Skin epidermis (tissue), 12 donors: ENCODE results near the gene KRTAP2-2.
"Not testable (repeated sequence)": the region's sequence is repeated elsewhere in the genome, so short reads cannot be mapped to it uniquely, and the experiment has no call there.

ENCODE experiments used
- H3K27ac ChIP-seq, 21 experiments: fragments of 200-600 bp; sonication (generic) in 11 of 21; one replicate each; pipeline ENCODE4 v1.5.0; 2020; ENCODE audit warnings: mild to moderate bottlenecking in 3 of 21, inconsistent platforms in 2 of 21, moderate library complexity in 2 of 21
- H3K4me3 ChIP-seq, 7 experiments: fragments of 200-600 bp; sonication (generic) in 2 of 7; one replicate each; pipeline ENCODE4 v1.5.0; 2020; ENCODE audit warnings: inconsistent platforms in 2 of 7, mild to moderate bottlenecking in 2 of 7, moderate library complexity in 1 of 7

KRTAP2-2 gene, protein sequence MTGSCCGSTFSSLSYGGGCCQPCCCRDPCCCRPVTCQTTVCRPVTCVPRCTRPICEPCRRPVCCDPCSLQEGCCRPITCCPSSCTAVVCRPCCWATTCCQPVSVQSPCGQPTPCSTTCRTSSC

DNA sequence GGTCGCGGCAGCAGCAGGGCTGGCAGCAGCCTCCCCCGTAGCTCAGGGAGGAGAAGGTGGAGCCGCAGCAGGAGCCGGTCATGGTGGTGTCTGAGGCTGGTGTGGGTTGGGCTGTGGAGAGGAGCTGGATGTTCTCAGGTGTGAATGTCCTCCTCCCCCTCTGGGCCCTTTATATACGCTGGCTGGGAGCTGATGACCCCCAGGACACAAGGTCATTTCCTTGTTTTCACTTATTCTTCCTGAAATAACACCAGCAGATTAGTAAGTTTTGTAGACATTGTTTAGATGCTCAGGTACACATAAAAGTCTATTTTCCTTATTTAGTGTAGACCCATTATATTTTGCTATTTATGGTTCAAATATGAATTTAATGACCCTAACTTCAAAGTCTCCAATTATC lies at the start of gene KRTAP2-2:
KRTAP2-2 (minus strand) TSS at position 101 of the 400 bp plus-strand sequence; CDS start at position 82, 19 bp downstream.
- not testable (repeated sequence) for H3K27ac ChIP-seq, H3K4me3 ChIP-seq

DNA sequence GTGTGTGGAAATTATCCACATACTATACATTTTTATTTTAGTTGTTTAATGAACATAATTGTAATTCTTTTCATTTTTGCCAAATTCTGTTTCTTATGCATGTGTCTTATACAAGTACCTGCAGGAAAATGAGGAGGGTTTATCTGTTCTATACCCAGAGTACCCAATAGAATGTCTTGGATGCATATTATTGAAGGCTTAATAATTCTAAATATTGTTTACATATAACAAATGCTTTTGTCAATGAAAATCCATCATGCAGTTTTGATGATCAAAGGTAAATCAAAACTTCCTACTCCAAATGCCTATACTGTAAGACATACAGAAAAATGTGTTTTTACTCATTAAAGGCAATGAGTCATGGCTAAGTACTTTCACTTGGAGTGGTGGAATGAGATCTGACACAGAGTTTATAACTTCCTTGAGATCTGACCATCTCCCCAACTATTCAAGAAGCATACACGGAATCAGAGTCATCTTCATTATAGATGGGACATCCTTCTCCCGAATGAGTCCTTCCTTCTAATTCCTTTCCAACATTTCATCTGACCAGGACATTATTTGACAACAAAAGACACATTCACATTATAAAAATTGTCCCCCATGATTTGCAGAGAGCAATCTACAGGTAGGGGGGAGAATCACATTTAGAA lies 49.5 kb upstream of the KRTAP2-2 start:
- H3K4me3 ChIP-seq, H3K27ac ChIP-seq: not testable (repeated sequence)

DNA sequence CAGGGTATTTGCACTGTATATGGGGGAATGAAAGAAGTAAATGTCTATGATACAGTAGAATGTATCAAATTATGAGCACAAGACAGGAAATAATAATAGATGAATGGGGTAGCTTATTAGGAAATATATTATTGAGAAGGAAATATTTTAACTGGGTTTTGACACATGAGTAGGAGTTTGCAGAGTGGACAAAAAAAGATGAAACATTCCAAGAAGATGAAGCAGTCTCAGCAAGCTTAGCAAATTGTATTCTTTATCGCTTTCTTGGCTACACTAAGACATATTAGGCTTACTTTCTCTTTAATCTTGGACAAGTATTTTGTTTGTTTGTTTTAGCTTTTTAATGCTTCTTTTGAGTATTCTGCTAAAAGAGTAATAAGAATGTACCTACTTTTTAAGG lies 48.9 kb upstream of the KRTAP2-2 start:
- Histone ChIP-seq H3K27ac (no peak overlapping the region), H3K4me3 (no peak overlapping the region)

GRCh38 chr17:41101586-41102259 lies 46.7 kb upstream of the KRTAP2-2 start, which contains the start of gene KRTAP4-16:
TSS of gene KRTAP4-16 (minus strand) at chr17:41102209. CDS start at chr17:41102209, 0 bp downstream.
- Histone ChIP-seq H3K4me3 (no peak within 1 kb of the TSS), H3K27ac (no peak within 1 kb of the TSS)

GRCh38 chr17:41099682-41100480 lies 44.9 kb upstream of the KRTAP2-2 start:
- H3K4me3 ChIP-seq, H3K27ac ChIP-seq: not testable (repeated sequence)

DNA sequence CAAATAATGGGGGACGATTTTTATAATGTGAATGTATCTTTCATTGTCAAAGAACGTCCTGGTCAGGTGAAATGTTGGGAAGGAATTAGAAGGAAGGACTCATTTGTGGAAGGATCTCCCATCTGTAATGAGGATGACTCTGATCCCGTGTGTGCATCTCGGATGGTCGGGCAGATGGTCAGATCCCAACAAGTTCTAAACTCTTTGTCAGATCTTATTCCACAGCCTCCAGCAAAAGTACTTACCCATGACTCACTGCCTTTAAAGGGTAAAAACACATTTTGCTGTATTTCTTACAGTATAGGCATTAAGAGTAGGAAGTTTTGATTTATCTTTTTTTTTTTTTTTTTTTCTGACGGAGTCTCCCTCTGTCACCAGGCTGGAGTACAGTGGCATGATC lies 43.5 kb upstream of the KRTAP2-2 start:
- Histone ChIP-seq H3K27ac (no peak overlapping the region), H3K4me3 (no peak overlapping the region)

DNA sequence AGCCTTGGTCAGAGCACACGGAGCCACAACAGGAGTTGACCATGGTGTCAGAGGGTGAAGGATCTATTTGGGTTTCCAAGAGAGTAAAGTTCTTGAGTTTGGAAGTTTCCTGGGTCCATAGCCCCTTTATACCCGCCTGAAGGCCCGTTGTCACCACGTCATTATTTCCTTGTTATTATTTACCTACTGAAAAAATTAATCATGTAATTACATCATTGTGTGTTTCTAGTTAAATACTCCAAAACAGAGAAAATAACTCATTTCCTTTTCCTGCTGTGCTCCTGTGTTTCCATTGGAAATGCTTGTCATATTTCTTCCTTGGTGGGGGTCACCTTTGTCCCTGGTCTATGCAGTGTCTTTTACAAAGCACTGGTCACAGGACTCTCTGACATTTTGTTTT lies 43.0 kb upstream of the KRTAP2-2 start, which contains the start of gene KRTAP4-8:
KRTAP4-8 (minus strand) TSS at position 101 of the 400 bp plus-strand sequence; CDS start at position 43, 58 bp downstream.
- Histone ChIP-seq H3K27ac (no peak within 1 kb of the TSS), H3K4me3 (no peak within 1 kb of the TSS)

DNA sequence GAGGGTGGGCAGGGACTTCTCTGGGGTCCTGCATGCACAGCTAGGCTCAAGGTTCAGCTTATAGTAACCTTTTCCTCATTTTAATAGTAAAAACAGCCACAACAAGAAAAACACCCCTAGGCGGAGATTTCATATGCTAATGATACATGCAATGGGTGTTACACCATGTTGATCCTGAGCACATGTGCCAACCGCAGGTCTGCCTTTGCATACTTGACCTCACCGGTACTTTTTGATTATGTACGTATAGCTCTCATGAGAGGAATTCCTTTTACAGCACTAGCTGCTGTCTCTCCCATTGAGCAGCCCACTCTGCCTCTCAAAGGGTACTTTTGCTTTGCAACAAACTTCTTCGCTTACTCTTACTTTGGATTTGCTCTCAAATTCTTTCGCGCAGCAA lies 41.0 kb upstream of the KRTAP2-2 start:
- H3K27ac ChIP-seq: no peak overlapping the region
- no peak overlapping the region for H3K4me3 ChIP-seq

DNA sequence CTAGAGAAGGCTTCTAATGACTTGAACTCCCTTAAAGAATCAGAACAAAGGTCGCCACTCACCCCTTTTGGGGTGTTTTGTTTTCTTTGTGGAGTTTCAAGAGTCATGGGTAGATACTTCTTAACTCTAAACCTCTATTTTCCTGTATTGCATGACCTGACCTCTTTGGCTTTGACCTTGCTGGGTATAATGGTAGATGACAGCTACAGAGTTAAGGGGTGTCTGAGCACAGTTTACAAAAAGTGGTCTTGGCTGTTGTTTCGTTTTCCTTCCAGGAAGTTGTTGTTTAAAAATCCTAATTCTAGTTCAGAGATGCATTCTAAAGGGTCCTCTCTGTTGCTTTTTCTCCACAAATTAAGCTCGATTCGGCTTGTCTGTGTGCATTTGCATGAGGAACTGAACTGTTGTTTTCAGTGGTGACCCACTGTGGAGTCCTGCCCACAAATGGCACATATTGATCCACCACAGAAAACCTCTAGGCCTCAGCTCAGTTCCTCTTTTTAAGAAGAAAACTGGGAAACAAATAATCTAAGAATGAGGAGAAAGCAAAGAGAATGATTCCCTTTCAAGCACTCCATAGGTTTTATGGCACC lies 33.8 kb upstream of the KRTAP2-2 start:
- H3K27ac ChIP-seq, H3K4me3 ChIP-seq: not testable (repeated sequence)

DNA sequence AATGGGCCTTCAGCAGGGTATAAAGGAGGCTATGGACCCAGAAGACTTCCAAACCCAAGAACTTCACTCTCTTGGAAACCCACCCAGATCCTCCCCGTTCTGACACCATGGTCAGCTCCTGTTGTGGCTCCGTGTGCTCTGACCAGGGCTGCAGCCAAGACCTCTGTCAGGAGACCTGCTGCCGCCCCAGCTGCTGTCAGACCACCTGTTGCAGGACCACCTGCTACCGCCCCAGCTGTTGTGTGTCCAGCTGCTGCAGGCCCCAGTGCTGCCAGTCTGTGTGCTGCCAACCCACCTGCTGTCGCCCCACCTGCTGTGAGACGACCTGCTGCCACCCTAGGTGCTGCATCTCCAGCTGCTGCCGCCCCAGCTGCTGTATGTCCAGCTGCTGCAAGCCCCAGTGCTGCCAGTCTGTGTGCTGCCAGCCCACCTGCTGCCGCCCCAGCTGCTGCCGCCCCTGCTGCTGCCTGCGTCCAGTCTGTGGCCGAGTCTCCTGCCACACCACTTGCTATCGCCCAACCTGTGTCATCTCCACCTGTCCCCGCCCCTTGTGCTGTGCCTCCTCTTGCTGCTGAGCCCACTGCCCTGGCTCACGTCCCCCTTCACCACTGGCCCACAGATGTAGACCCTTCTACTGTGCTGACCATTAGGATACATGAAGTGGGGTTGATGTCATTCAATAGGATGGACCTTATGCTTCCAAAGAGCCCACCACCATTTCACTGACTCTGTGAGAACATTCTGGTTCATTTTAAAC lies 29.2 kb upstream of the KRTAP2-2 start, which contains the start of gene KRTAP4-7:
KRTAP4-7 (plus strand) TSS at position 51 of the 757 bp plus-strand sequence; CDS start at position 108, 57 bp downstream.
- not testable (repeated sequence) for H3K27ac ChIP-seq, H3K4me3 ChIP-seq

GRCh38 chr17:41083427-41083826 lies 28.4 kb upstream of the KRTAP2-2 start:
- H3K4me3 ChIP-seq: not testable (repeated sequence)

DNA sequence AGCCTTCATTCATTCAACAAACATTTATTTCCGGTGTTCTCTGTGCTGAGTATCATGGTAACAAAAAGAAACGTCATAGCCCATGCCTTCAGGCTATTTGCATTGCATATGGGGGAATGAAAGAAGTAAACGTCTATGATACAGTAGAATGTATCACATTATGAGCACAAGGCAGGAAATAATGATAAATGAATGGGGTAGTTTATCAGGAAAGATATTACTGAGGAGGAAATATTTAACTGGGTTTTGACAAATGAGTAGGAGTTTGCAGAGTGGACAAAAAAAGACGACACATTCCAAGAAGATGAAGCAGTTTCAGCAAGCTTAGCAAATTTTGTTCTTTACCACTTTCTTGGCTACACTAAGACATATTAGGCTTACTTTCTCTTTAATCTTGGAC lies 27.6 kb upstream of the KRTAP2-2 start:
- Histone ChIP-seq H3K4me3 (no peak overlapping the region), H3K27ac (no peak overlapping the region)

More at GRCh38 chr17:41083427-41083826, 28.4 kb upstream of the KRTAP2-2 start:
- not testable (repeated sequence) for H3K27ac ChIP-seq

DNA sequence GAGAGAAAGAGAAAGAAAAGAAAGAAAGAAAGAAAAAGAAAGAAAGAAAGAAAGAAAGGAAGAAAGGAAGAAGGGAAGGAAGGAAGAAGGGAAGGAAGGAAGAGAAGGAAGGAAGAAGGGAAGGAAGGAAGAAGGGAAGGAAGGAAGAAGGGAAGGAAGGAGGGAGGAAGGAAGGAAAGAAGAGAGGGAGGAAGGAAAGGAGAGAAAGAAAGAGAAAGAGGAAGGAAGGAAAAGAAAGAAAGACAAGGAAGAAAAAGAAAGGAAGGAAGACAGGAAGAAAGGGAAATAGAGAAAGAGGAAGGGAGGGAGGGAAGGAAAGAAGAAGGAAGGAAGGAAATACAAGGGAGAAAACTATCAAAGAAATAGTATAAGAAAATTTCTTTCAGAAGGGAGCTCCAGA lies 21.8 kb upstream of the KRTAP2-2 start:
- Histone ChIP-seq H3K4me3 (no peak overlapping the region), H3K27ac (no peak overlapping the region)

DNA sequence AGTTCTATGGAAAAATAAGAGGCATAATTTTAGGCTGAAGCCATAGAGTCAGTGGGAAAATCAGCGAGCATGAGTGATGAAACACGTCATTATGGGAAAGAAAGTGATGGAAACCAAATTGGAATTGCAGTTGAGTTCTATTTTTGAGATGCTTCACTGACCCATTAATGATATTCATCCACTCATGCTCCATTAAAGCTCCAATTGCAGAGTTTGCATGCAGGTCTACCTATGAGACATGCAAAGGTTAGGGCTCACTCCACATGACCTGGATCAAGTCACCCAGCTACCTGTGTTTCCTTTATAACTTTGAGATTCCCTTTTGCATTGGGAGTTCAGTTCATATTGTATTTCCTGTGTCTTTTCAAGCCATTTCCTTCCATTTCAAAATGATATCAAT lies 18.6 kb upstream of the KRTAP2-2 start:
- Histone ChIP-seq H3K4me3 (no peak overlapping the region), H3K27ac (no peak overlapping the region)

GRCh38 chr17:41071606-41072360 lies 16.8 kb upstream of the KRTAP2-2 start:
- no peak overlapping the region for H3K27ac ChIP-seq
- no peak overlapping the region for H3K4me3 ChIP-seq

GRCh38 chr17:41069031-41069430 lies 14.0 kb upstream of the KRTAP2-2 start:
- H3K4me3 ChIP-seq: no peak overlapping the region
- no peak overlapping the region for H3K27ac ChIP-seq

- Histone ChIP-seq H3K4me3 (no peak overlapping the region), H3K27ac (no peak overlapping the region)
Observed at GRCh38 chr17:41067281-41067680, 12.3 kb upstream of the KRTAP2-2 start.
